ENCODE measurements around the gene RXRB.

GRCh38 chr6:33208091-33208967 is 7.9 kb upstream of the RXRB start, which contains the start of gene RING1:
- no peak for TF ChIP-seq CTCF (IDR thresholded peaks at IDR 0.05 in 2 of 3, conservative IDR thresholded peaks at IDR 0.05 in 1 of 3; ENCODE audit: control insufficient read depth in 2 of 3, extremely low read depth in 1 of 3, insufficient read depth in 1 of 3, low read depth in 3 of 3, low read length in 3 of 3)
- TF ChIP-seq RAD21 (IDR thresholded peaks at IDR 0.05; ENCODE audit: insufficient read depth, low read depth, low read length): no peak
- TF ChIP-seq MXI1 (IDR thresholded peaks at IDR 0.05; ENCODE audit: low read depth, low read length): peak; percentile 22; the same call in 1 of the 2 replicates
- peak; percentile 89 for TF ChIP-seq POLR2AphosphoS5 (IDR thresholded peaks at IDR 0.05; ENCODE audit: low read length)
- no peak for TF ChIP-seq BMI1 (IDR thresholded peaks at IDR 0.05; ENCODE audit: borderline replicate concordance)
- peak; percentile 23 to 73; a peak in 2 of 4 replicates for TF ChIP-seq BHLHE40 (IDR thresholded peaks at IDR 0.05; ENCODE audit: borderline replicate concordance in 1 of 2, low read depth in 2 of 2, low read length in 1 of 2)
- TF ChIP-seq ZNF274 (IDR thresholded peaks at IDR 0.05; ENCODE audit: insufficient read depth, insufficient read length): no peak
- TF ChIP-seq SIN3A (IDR thresholded peaks at IDR 0.05; ENCODE audit: low read depth, low read length): peak; percentile 57; the same call in 1 of the 2 replicates
- TF ChIP-seq JUND (IDR thresholded peaks at IDR 0.05; ENCODE audit: low read depth, low read length): 0 out of 2 replicates have a peak, but pooled peaks have one; percentile 4
- TF ChIP-seq POU2F2 (IDR thresholded peaks at IDR 0.05; ENCODE audit: borderline replicate concordance, low read depth, low read length): 0 out of 3 replicates have a peak, but pooled peaks have one; percentile 53
- no peak for TF ChIP-seq ZNF24 (IDR thresholded peaks at IDR 0.05)

Measured in GM12878 (cell line).